ENCODE measurements around the gene LMX1B. TPM values are rescaled to one million over a fixed set of nuclear protein-coding genes. Genes with fewer than 3 reads are reported as not detected.

Gene LMX1B
- polyA plus RNA-seq, 1 donor (not counting 4 experiments of a cell fraction or from before 2014, with no cell fraction given): 0.24 TPM

DNA sequence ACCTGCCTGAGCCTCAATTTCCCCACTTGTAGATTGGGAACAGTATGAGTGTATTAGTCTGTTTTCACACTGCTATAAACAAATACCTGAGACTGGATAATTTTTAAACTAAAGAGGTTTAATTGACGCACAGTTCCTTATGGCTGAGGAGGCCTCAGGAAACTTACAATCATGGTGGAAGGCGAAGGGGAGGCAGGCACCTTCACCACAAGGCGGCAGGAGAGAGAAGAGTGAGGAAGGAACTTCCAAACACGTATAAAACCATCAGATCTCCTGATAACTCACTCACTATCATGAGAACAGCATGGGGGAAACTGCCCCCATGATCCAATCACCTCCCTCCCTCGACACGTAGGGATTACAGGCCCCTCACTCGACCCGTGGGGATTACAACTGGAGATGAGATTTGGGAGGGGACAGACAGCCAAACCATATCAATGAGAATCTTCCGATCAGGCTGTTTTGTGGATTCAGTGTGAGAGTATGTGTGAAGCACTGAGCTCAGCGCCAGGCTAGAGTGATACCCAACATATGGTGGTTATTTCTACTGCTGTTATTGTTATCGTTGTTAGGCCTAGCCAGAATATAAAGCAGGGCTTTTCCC lies 14.6 kb upstream of the LMX1B start:
- DNase-seq (ENCODE audit: low read depth, low spot score): no peak
- H2AFZ ChIP-seq (ENCODE audit: control insufficient read depth, low read length): no peak overlapping the region
- FAIRE-seq: no peak
- no peaks in the 10 kb centered on the region for H4K20me1 ChIP-seq (ENCODE audit: control insufficient read depth, extremely low read depth, insufficient read depth, low read length)
- no peak overlapping the region for H3K27ac ChIP-seq (ENCODE audit: control insufficient read depth, insufficient read depth, low read length)
- H3K27me3 ChIP-seq (ENCODE audit: control insufficient read depth, extremely low read depth, insufficient read depth, low read length): no peaks in the 10 kb centered on the region
- dilution Hi-C loops (cut with MboI; ENCODE audit: extremely low pct_ligation_motif_present, low sequenced_read_pairs): no loop called here
- H3K9ac ChIP-seq (ENCODE audit: control insufficient read depth, extremely low read depth, insufficient read depth, low read length): no peak overlapping the region
- no peak overlapping the region for H3K4me2 ChIP-seq (ENCODE audit: control insufficient read depth, extremely low read depth, insufficient read depth, low read depth, low read length)
- H3K36me3 ChIP-seq (ENCODE audit: control insufficient read depth in 2 of 2, extremely low read depth in 1 of 2, insufficient read depth in 2 of 2, low read length in 2 of 2): no peaks in the 10 kb centered on the region
- H3K4me3 ChIP-seq (ENCODE audit: control insufficient read depth in 2 of 3, extremely low read depth in 1 of 3, insufficient read depth in 2 of 3, low read depth in 1 of 3, low read length in 3 of 3): no peak overlapping the region
- H3K9me1 ChIP-seq (ENCODE audit: control insufficient read depth, extremely low read depth, insufficient read depth, low read length): no peaks in the 10 kb centered on the region
- H3K79me2 ChIP-seq (ENCODE audit: control insufficient read depth, insufficient read depth, low read length): no peaks in the 10 kb centered on the region
- no peaks in the 10 kb centered on the region for H3K4me1 ChIP-seq (ENCODE audit: control insufficient read depth, extremely low read depth, insufficient read depth, low read length)
- TF ChIP-seq EZH2 (IDR thresholded peaks at IDR 0.05; ENCODE audit: low read length): no peak
- TF ChIP-seq, protein P1, sequence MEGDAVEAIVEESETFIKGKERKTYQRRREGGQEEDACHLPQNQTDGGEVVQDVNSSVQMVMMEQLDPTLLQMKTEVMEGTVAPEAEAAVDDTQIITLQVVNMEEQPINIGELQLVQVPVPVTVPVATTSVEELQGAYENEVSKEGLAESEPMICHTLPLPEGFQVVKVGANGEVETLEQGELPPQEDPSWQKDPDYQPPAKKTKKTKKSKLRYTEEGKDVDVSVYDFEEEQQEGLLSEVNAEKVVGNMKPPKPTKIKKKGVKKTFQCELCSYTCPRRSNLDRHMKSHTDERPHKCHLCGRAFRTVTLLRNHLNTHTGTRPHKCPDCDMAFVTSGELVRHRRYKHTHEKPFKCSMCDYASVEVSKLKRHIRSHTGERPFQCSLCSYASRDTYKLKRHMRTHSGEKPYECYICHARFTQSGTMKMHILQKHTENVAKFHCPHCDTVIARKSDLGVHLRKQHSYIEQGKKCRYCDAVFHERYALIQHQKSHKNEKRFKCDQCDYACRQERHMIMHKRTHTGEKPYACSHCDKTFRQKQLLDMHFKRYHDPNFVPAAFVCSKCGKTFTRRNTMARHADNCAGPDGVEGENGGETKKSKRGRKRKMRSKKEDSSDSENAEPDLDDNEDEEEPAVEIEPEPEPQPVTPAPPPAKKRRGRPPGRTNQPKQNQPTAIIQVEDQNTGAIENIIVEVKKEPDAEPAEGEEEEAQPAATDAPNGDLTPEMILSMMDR (optimal IDR thresholded peaks at IDR 0.05 in 1 of 3, IDR thresholded peaks at IDR 0.05 in 1 of 3, conservative IDR thresholded peaks at IDR 0.05 in 1 of 3; ENCODE audit: extremely low read depth in 1 of 3, insufficient read depth in 2 of 3, low read length in 3 of 3): peak in 2 of 3 experiments; percentile 5 to 7
- no peaks in the 10 kb centered on the region for H3K9me3 ChIP-seq (ENCODE audit: control insufficient read depth, low read depth, low read length)

DNA sequence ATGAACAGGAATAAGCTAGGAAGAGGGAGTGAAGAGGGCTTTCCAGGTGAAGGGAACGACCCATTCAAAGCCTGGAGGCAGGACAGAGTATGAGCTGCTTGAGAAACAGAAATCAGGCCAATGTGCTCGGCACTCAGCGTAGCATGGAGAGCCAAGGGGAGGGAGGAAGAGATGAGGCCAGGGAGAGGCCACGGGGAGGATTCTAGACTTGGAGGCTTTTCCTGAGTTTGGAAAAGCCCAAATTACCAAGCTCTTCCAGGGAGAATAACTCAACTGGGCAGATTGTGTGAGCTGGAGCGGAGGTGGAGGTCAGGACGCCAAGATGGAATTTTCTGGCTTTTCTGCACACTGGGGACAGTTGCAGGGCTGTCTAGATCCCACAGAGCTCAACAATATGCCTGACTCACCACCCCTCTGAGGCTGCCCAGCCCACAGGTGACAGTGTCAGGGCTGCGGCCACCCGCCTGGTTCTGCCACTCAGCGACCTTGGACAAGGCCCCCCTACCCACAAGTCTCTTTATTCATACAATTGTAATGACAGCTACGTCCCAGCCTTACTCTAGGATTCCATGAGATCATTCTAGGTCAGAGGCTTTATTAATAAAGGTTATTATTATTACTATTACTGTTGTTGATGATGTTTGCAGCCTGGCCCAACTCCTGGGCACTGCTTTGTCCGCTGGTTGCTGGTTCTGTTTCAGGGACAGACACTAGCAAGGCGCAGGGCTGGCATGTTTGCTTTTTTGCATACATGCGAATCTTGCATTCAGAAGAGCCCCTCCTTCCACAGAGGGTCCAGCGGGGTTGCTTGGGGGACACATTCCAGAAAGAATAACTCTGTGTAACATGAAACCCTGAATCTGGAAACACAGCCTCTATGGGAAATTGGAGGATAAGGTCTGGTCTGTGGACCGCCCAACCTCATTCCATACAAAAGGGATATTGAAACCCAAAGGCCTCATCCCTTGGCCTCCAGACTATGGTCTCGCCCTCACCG lies 9.4 kb upstream of the LMX1B start:
- peaks cover 3% of the 10 kb centered on the region for H3K27me3 ChIP-seq (ENCODE audit: control insufficient read depth, extremely low read depth, insufficient read depth, low read length)
- H4K20me1 ChIP-seq (ENCODE audit: control insufficient read depth, extremely low read depth, insufficient read depth, low read length): peaks cover 2% of the 10 kb centered on the region
- no peaks in the 10 kb centered on the region for H3K9me3 ChIP-seq (ENCODE audit: control insufficient read depth, low read depth, low read length)
- no peak overlapping the region for H3K4me2 ChIP-seq (ENCODE audit: control insufficient read depth, extremely low read depth, insufficient read depth, low read depth, low read length)
- dilution Hi-C loops (cut with MboI; ENCODE audit: extremely low pct_ligation_motif_present, low sequenced_read_pairs): no loop called here
- H2AFZ ChIP-seq (ENCODE audit: control insufficient read depth, low read length): no peak overlapping the region
- no peak overlapping the region for H3K27ac ChIP-seq (ENCODE audit: control insufficient read depth, insufficient read depth, low read length)
- no peaks in the 10 kb centered on the region for H3K36me3 ChIP-seq (ENCODE audit: control insufficient read depth in 2 of 2, extremely low read depth in 1 of 2, insufficient read depth in 2 of 2, low read length in 2 of 2)
- H3K4me1 ChIP-seq (ENCODE audit: control insufficient read depth, extremely low read depth, insufficient read depth, low read length): peaks cover 4% of the 10 kb centered on the region
- DNase-seq (ENCODE audit: low read depth, low spot score): no peak
- FAIRE-seq: no peak
- no peaks in the 10 kb centered on the region for H3K9me1 ChIP-seq (ENCODE audit: control insufficient read depth, extremely low read depth, insufficient read depth, low read length)
- H3K4me3 ChIP-seq (ENCODE audit: control insufficient read depth in 2 of 3, extremely low read depth in 1 of 3, insufficient read depth in 2 of 3, low read depth in 1 of 3, low read length in 3 of 3): no peak overlapping the region
- H3K79me2 ChIP-seq (ENCODE audit: control insufficient read depth, insufficient read depth, low read length): no peaks in the 10 kb centered on the region
- no peak for TF ChIP-seq EZH2 (IDR thresholded peaks at IDR 0.05; ENCODE audit: low read length)
- TF ChIP-seq, protein P1 (optimal IDR thresholded peaks at IDR 0.05 in 1 of 3, IDR thresholded peaks at IDR 0.05 in 1 of 3, conservative IDR thresholded peaks at IDR 0.05 in 1 of 3; ENCODE audit: extremely low read depth in 1 of 3, insufficient read depth in 2 of 3, low read length in 3 of 3): no peak
- no peak overlapping the region for H3K9ac ChIP-seq (ENCODE audit: control insufficient read depth, extremely low read depth, insufficient read depth, low read length)
